ENCODE results near the gene SOCS1.
"Not testable (repeated sequence)": the region's sequence is repeated elsewhere in the genome, so short reads cannot be mapped to it uniquely, and the experiment has no call there.

DNA sequence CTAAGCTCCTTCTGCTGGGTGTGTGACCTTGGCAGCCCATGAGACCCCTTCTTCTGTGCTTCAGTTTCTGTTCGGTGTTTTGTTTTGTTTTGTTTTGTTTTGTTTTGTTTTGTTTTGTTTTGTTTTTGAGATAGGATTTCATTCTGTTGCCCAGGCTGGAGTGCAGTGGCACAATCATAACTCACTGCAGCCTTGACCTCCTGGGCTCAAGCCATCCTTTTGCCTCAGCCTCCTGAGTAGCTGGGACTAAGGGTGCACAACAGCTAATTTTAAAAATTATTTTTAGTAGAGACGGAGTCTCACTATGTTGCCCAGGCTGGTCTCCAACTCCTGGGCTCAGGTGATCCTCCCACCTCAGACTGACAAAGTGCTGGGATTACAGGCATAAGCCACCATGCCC lies 35.5 kb downstream of the SOCS1 start:
- TF ChIP-seq CTCF (conservative IDR thresholded peaks at IDR 0.05; ENCODE audit: low read depth in 2 of 2); REST (IDR thresholded peaks at IDR 0.05; ENCODE audit: unreplicated experiment); POLR2AphosphoS5 (IDR thresholded peaks at IDR 0.05; ENCODE audit: low read depth); JUNB (IDR thresholded peaks at IDR 0.05; ENCODE audit: unreplicated experiment); EZH2 (IDR thresholded peaks at IDR 0.05; ENCODE audit: low read depth, unreplicated experiment): not testable (repeated sequence)
